H1 (cell line): Measurements from ENCODE around the gene PLXNB1. TPM values are rescaled to one million over a fixed set of nuclear protein-coding genes. Genes with fewer than 3 reads are reported as not detected.

ENCODE experiments used
- CTCF ChIA-PET: fragments of 300-600 bp; sonication (Branson Sonifier 250); formaldehyde crosslinking; loops from one replicate; lab custom pipeline; 2021; ENCODE audit not compliant: partially characterized antibody; lab: Charles Lee
- POLR2A ChIA-PET: fragments of 300-600 bp; sonication (Branson Sonifier 250); formaldehyde crosslinking; loops from one replicate; lab custom pipeline; 2021; ENCODE audit warnings: inconsistent platforms; ENCODE audit not compliant: partially characterized antibody; lab: Charles Lee
- DNase-seq, 2 experiments: peaks; one replicate each; pipeline versions ENCODE4 v3.0.0 to v3.0.0-alpha.2; 2010 to 2022; ENCODE audit warnings: low spot score in 2 of 2, low read depth in 1 of 2, mixed read lengths in 1 of 2
- FAIRE-seq: peaks from 2 replicates; lab custom pipeline; 2011; peaks lifted over from hg19 to GRCh38; lab: Jason Lieb, UNC
- H2AFZ ChIP-seq: 2 replicates; pipeline ENCODE4 v1.8.1; 2012; ENCODE audit warnings: low read length, inconsistent platforms
- H2AK5ac ChIP-seq: 2 replicates; pipeline ENCODE4 v1.6.1; 2013; ENCODE audit warnings: low read depth, low read length
- H2BK120ac ChIP-seq: replicated peaks from 2 replicates; pipeline ENCODE3; 2013; ENCODE audit warnings: low read depth, low read length, inconsistent platforms
- H2BK12ac ChIP-seq: 2 replicates; pipeline ENCODE4 v1.6.1; 2013; ENCODE audit warnings: low read depth, low read length
- H2BK15ac ChIP-seq: 2 replicates; pipeline ENCODE4 v1.6.1; 2013; ENCODE audit warnings: low read length
- H2BK20ac ChIP-seq: 2 replicates; pipeline ENCODE4 v1.6.1; 2013; ENCODE audit warnings: low read length
- H2BK5ac ChIP-seq: 2 replicates; pipeline ENCODE4 v1.6.1; 2013; ENCODE audit warnings: low read depth, low read length
- H3K14ac ChIP-seq: 2 replicates; pipeline ENCODE4 v1.6.1; 2013; ENCODE audit warnings: inconsistent platforms; ENCODE audit not compliant: insufficient read length
- H3K18ac ChIP-seq: 2 replicates; pipeline ENCODE4 v1.6.1; 2013; ENCODE audit warnings: low read length; ENCODE audit errors: extremely low read depth
- H3K23ac ChIP-seq: 2 replicates; pipeline ENCODE4 v1.6.1; 2013; ENCODE audit warnings: inconsistent platforms; ENCODE audit not compliant: insufficient read length
- H3K23me2 ChIP-seq: 2 replicates; pipeline ENCODE4 v1.6.1; 2013; ENCODE audit warnings: low read depth, low read length
- H3K27ac ChIP-seq: 2 replicates; pipeline ENCODE4 v1.6.1; 2011; ENCODE audit warnings: low read depth, low read length, inconsistent platforms
- H3K27me3 ChIP-seq, 4 experiments: replicated peaks in 1 of 4; 1 replicate in 1 of 4; 2 replicates in 3 of 4; pipeline versions ENCODE4 v1.6.1 to v1.8.1; 2011 to 2013; ENCODE audit warnings: low read length in 3 of 4, mild to moderate bottlenecking in 3 of 4, inconsistent platforms in 2 of 4, mixed read lengths in 2 of 4, moderate library complexity in 1 of 4; ENCODE audit not compliant: control insufficient read depth in 3 of 4, insufficient read depth in 3 of 4; ENCODE audit errors: extremely low read depth in 1 of 4
- H3K36me3 ChIP-seq, 4 experiments: 2 replicates each; pipeline versions ENCODE4 v1.6.1 to v1.8.1; 2011 to 2013; ENCODE audit warnings: mild to moderate bottlenecking in 4 of 4, low read length in 3 of 4, moderate library complexity in 2 of 4, control low read depth in 1 of 4, inconsistent platforms in 1 of 4; ENCODE audit not compliant: insufficient read depth in 4 of 4, control insufficient read depth in 2 of 4
- H3K4ac ChIP-seq: replicated peaks from 2 replicates; pipeline ENCODE3; 2013; ENCODE audit warnings: low read length, low read depth, mixed read lengths, inconsistent platforms; ENCODE audit not compliant: insufficient read length
- H3K4me1 ChIP-seq, 4 experiments: replicated peaks in 1 of 4; 1 replicate in 1 of 4; 2 replicates in 3 of 4; pipeline versions ENCODE4 v1.6.1 to v1.8.1; 2011 to 2013; ENCODE audit warnings: low read length in 3 of 4, inconsistent platforms in 2 of 4, mixed read lengths in 1 of 4; ENCODE audit not compliant: insufficient read depth in 4 of 4, control insufficient read depth in 3 of 4
- H3K4me2 ChIP-seq, 2 experiments: 2 replicates each; pipeline versions ENCODE4 v1.6.1 to v1.8.1; 2011 to 2013; ENCODE audit warnings: low read depth in 2 of 2, low read length in 2 of 2, control low read depth in 1 of 2, inconsistent platforms in 1 of 2, mild to moderate bottlenecking in 1 of 2; ENCODE audit not compliant: insufficient read depth in 1 of 2
- H3K4me3 ChIP-seq, 4 experiments: fragments of 200-600, 300-600 bp in 1 of 4; sonication (generic), shearing (Covaris generic), sonication (Bioruptor Twin) in 1 of 4; 2 replicates each; pipeline versions ENCODE4 v1.5.1 to v1.8.1; 2011 to 2016; ENCODE audit warnings: low read length in 4 of 4, low read depth in 3 of 4, control low read depth in 2 of 4, inconsistent platforms in 2 of 4, mild to moderate bottlenecking in 2 of 4, mixed read lengths in 1 of 4, moderate library complexity in 1 of 4; ENCODE audit not compliant: insufficient read depth in 2 of 4; ENCODE audit errors: extremely low read depth in 1 of 4
- H3K56ac ChIP-seq: replicated peaks from 2 replicates; pipeline ENCODE3; 2013; ENCODE audit warnings: low read depth, mild to moderate bottlenecking, mixed read lengths, low read length, inconsistent platforms; ENCODE audit not compliant: insufficient read length
- H3K79me1 ChIP-seq: 2 replicates; pipeline ENCODE4 v1.6.1; 2013; ENCODE audit warnings: low read depth, low read length, control low read depth
- H3K79me2 ChIP-seq, 2 experiments: 2 replicates each; pipeline versions ENCODE4 v1.6.1 to v1.8.1; 2012 to 2013; ENCODE audit warnings: low read length in 2 of 2, mild to moderate bottlenecking in 2 of 2, inconsistent platforms in 1 of 2; ENCODE audit not compliant: insufficient read depth in 2 of 2, control insufficient read depth in 1 of 2
- H3K9ac ChIP-seq, 4 experiments: replicated peaks in 1 of 4; 1 replicate in 1 of 4; 2 replicates in 3 of 4; pipeline versions ENCODE4 v1.6.1 to v1.8.1; 2011 to 2013; ENCODE audit warnings: low read depth in 3 of 4, low read length in 3 of 4, control low read depth in 2 of 4, mild to moderate bottlenecking in 2 of 4, moderate library complexity in 2 of 4, inconsistent platforms in 1 of 4; ENCODE audit errors: extremely low read depth in 1 of 4
- H3K9me3 ChIP-seq, 2 experiments: 2 replicates each; pipeline versions ENCODE4 v1.6.1 to v1.8.1; 2012 to 2013; ENCODE audit warnings: mild to moderate bottlenecking in 2 of 2, moderate library complexity in 2 of 2, control low read depth in 1 of 2, inconsistent platforms in 1 of 2, low read depth in 1 of 2, low read length in 1 of 2, mixed read lengths in 1 of 2; ENCODE audit not compliant: insufficient read depth in 2 of 2
- H4K20me1 ChIP-seq, 2 experiments: replicated peaks in 1 of 2; 2 replicates each; pipeline versions ENCODE3 to v1.8.1; 2011 to 2013; ENCODE audit warnings: inconsistent platforms in 2 of 2, low read length in 2 of 2, mild to moderate bottlenecking in 1 of 2; ENCODE audit not compliant: insufficient read depth in 2 of 2, control insufficient read depth in 1 of 2
- H4K5ac ChIP-seq: 2 replicates; pipeline ENCODE4 v1.6.1; 2013; ENCODE audit warnings: low read length, low read depth, mixed read lengths, inconsistent platforms; ENCODE audit not compliant: insufficient read length
- H4K8ac ChIP-seq: 2 replicates; pipeline ENCODE4 v1.8.0; 2013; ENCODE audit warnings: mild to moderate bottlenecking, moderate library complexity, low read length, inconsistent platforms; ENCODE audit not compliant: insufficient read depth; ENCODE audit errors: extremely low read depth
- H4K91ac ChIP-seq: replicated peaks from 2 replicates; pipeline ENCODE3; 2013; ENCODE audit warnings: low read length, mixed read lengths, inconsistent platforms; ENCODE audit not compliant: insufficient read length
- BACH1 ChIP-seq: IDR thresholded peaks from 2 replicates; pipeline ENCODE4 v1.6.1; 2012; ENCODE audit warnings: low read length, improper control_type of control experiment
- EZH2 ChIP-seq: fragments of 200-600 bp; sonication (generic); IDR thresholded peaks from 2 replicates; pipeline ENCODE4 v1.7.1; 2012; ENCODE audit warnings: low read depth, mild to moderate bottlenecking, moderate library complexity, low read length, inconsistent platforms; ENCODE audit not compliant: severe bottlenecking
- GTF2F1 ChIP-seq: IDR thresholded peaks from 2 replicates; pipeline ENCODE4 v1.6.1; 2012; ENCODE audit warnings: low read depth, low read length, improper control_type of control experiment, borderline replicate concordance
- NANOG ChIP-seq: IDR thresholded peaks from 2 replicates; pipeline ENCODE4 v1.6.1; 2011; ENCODE audit warnings: low read length, low read depth, mild to moderate bottlenecking, inconsistent platforms; ENCODE audit not compliant: insufficient read depth, poor library complexity, severe bottlenecking
- SP4 ChIP-seq: IDR thresholded peaks from 2 replicates; pipeline ENCODE4 v1.6.1; 2012; ENCODE audit warnings: low read length, inconsistent platforms
- SRF ChIP-seq: IDR thresholded peaks from 2 replicates; pipeline ENCODE4 v1.6.1; 2011; ENCODE audit warnings: mild to moderate bottlenecking, low read depth, low read length, moderate library complexity
- TBP ChIP-seq: IDR thresholded peaks from 2 replicates; pipeline ENCODE4 v1.6.1; 2011; ENCODE audit warnings: low read depth, low read length, improper control_type of control experiment
- WGBS, 2 experiments: shearing (Covaris generic) in 1 of 2; methylation state at CpG; one replicate each; pipeline versions ENCODE4 v1.1.6 to v1.1.7; 2013 to 2015; ENCODE audit warnings: low lambda C conversion rate in 2 of 2, mixed read lengths in 2 of 2, inconsistent platforms in 1 of 2, low coverage in 1 of 2, missing lambda C conversion rate in 1 of 2; ENCODE audit not compliant: insufficient replicate concordance in 2 of 2, insufficient coverage in 1 of 2, insufficient read length in 1 of 2; ENCODE audit errors: extremely low coverage in 1 of 2, missing lambda C conversion rate in 1 of 2; 5-methylcytosine and 5-hydroxymethylcytosine counted together
- polyA plus RNA-seq, 7 experiments: library from polyadenylated mRNA; depleted of rRNA in 3 of 7; stranded (reverse) in 5 of 7; unstranded in 2 of 7; fragments of >200 nt in 5 of 7; fragments of 200-250 nt in 2 of 7; gene quantifications; 1 replicate in 5 of 7; 2 replicates in 1 of 7; 4 replicates in 1 of 7; pipeline versions ENCODE4 v1.2.1 to v1.2.3, GENCODE V29; 2011 to 2013; ENCODE audit warnings: missing spikeins in 2 of 7, mixed read lengths in 2 of 7
- total RNA-seq: library from RNA; stranded (reverse); fragmentation: NEBNext Ultra II Directional; extraction: Animal tissue kit (Norgen Biotek cat#: 25700); gene quantifications from 2 replicates; pipeline ENCODE4 v1.2.1, GENCODE V29; 2021
- TF ChIP-seq, protein P1 (sequence below): IDR thresholded peaks from 2 replicates; pipeline ENCODE4 v1.6.1; 2011; ENCODE audit warnings: low read length, improper control_type of control experiment
- TF ChIP-seq, protein P2 (sequence below): IDR thresholded peaks from 2 replicates; pipeline ENCODE4 v1.6.1; 2012; ENCODE audit warnings: inconsistent platforms

The PLXNB1 gene
- total and polyA plus RNA-seq, 2 of the 8 experiments (the other 6 are each of a cell fraction or from before 2014, with no cell fraction given), result 109 to 114 TPM

DNA sequence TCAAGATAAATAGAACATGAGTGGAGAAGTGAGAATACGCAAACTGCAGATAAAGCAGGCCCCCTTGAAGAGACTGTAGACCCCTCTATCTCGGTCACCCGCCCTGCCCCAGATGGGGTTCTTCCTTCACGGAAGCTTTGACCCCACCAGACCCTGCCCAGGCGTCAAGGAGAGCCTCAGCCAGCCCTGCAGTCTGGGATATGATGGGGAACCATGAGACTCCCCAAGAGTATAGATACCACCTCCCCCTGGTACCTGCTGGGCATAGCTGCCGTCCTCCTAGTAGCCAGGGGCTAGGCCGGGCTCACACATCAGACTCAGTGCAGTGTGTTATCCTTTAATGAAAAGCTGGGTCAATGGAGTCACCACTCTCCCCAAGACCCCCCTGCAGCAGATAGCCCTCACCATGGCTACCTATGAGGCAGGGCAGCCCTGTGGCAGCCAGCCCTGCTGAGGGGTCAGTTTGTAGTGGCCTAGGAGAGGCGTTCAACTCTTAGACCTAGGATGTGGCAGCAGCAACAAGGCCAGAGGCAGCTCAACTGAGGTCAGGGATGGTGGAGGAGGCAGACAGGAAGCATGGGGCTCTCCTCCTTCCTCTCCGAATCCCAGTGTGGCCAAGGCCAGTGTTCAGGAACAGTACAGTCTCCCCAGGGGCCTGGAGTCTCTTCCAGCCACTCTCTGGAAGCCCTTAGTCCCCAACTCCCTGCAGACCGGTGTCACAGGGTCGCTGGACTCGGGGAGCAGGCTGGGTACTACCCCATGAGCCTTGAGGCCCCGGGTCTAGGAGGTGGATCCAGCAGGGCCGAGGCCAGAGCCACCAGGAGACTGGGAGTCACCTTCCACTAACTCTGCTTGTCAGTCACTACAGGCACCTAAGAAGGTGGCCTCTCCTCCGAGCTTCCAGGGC lies 26.1 kb downstream of the PLXNB1 start:
- WGBS, 2 experiments, result 89% methylated on average over 15 of the region's 15 CpGs; no CpG with 5 or more reads in 1 of the 2 experiments

More for the DNA sequence above, 26.1 kb downstream of the PLXNB1 start:
- Histone ChIP-seq H2BK12ac (no peak overlapping the region), H2AFZ (no peak overlapping the region), H2BK15ac (no peak overlapping the region), H4K91ac (no peak overlapping the region), H3K4me1 (peaks cover 0 to 4% (median 2%) of the 10 kb centered on the region in 4 experiments; a peak in 2 of 7 replicates), H3K56ac (no peak overlapping the region), H2BK120ac (no peak overlapping the region), H3K36me3 (peaks cover 27 to 51% (median 47%) of the 10 kb centered on the region in 4 experiments), H2BK5ac (no peak overlapping the region), H3K9ac (no peak overlapping the region), H3K27ac (no peak overlapping the region), H3K23me2 (0 out of 2 replicates have a peak, but pooled peaks cover 2% of the 10 kb centered on the region), H4K8ac (no peak overlapping the region), H3K79me1 (no peaks in the 10 kb centered on the region; the same call in 1 of the 2 replicates), H3K79me2 (no peaks in the 10 kb centered on the region), H2AK5ac (no peak overlapping the region), H3K18ac (no peak overlapping the region), H3K14ac (no peak overlapping the region), H3K4me3 (no peak overlapping the region), H4K5ac (no peak overlapping the region), H3K27me3 (no peaks in the 10 kb centered on the region), H2BK20ac (no peak overlapping the region), H3K9me3 (no peaks in the 10 kb centered on the region), H3K4ac (no peak overlapping the region), H3K23ac (no peak overlapping the region), H4K20me1 (peaks cover 5 to 19% of the 10 kb centered on the region in 2 experiments), H3K4me2 (no peak overlapping the region)
- no peak for TF ChIP-seq TBP
- no peak for TF ChIP-seq SRF
- no peak for TF ChIP-seq SP4
- no peak for TF ChIP-seq NANOG
- TF ChIP-seq, protein P1, sequence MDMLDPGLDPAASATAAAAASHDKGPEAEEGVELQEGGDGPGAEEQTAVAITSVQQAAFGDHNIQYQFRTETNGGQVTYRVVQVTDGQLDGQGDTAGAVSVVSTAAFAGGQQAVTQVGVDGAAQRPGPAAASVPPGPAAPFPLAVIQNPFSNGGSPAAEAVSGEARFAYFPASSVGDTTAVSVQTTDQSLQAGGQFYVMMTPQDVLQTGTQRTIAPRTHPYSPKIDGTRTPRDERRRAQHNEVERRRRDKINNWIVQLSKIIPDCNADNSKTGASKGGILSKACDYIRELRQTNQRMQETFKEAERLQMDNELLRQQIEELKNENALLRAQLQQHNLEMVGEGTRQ, result no peak
- TF ChIP-seq EZH2, result no peak
- no peak for TF ChIP-seq BACH1
- TF ChIP-seq, protein P2, sequence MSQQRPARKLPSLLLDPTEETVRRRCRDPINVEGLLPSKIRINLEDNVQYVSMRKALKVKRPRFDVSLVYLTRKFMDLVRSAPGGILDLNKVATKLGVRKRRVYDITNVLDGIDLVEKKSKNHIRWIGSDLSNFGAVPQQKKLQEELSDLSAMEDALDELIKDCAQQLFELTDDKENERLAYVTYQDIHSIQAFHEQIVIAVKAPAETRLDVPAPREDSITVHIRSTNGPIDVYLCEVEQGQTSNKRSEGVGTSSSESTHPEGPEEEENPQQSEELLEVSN, result no peak
- no peak for TF ChIP-seq GTF2F1
- ChIA-PET CTCF (interaction anchor here (0.7 to 9.2 kb wide), 8 partner anchors 12 to 212 kb away, joined by 3 to 220 read pairs (median 6); no protein-coding TSS in a partner anchor), POLR2A (interaction anchor here (0.7 to 20.2 kb wide), 3 partner anchors 19 to 37 kb away, joined by 3 to 650 read pairs (median 4); partner anchors contain the start of gene PLXNB1)
- peak in 1 of 2 experiments; percentile 39 for DNase-seq
- no peak for FAIRE-seq
